GM18951 (cell line): ENCODE results near the gene SRRM2.

Experiments used
- POLR2A ChIP-seq: IDR thresholded peaks from 4 replicates; pipeline ENCODE4 v1.6.1; 2011; ENCODE audit warnings: mild to moderate bottlenecking; ENCODE audit not compliant: insufficient read length, insufficient read depth; ENCODE audit errors: extremely low read depth
- in situ Hi-C: fragments of 300-500 bp; cut with MboI; formaldehyde crosslinking; loops from one replicate; pipeline ENCODE4 v1.12.0; 2022; ENCODE audit warnings: low sequenced_read_pairs, mixed read lengths, inconsistent platforms; ENCODE audit not compliant: unreplicated experiment

SRRM2 gene

GRCh38 chr16:2710021-2710710 lies 42.3 kb upstream of the SRRM2 start:
- in situ Hi-C loops, result no loop called here
- TF ChIP-seq POLR2A, result no peak

GRCh38 chr16:2710711-2711231 lies 41.7 kb upstream of the SRRM2 start:
- in situ Hi-C loops, result no loop called here
- TF ChIP-seq POLR2A, result no peak

DNA sequence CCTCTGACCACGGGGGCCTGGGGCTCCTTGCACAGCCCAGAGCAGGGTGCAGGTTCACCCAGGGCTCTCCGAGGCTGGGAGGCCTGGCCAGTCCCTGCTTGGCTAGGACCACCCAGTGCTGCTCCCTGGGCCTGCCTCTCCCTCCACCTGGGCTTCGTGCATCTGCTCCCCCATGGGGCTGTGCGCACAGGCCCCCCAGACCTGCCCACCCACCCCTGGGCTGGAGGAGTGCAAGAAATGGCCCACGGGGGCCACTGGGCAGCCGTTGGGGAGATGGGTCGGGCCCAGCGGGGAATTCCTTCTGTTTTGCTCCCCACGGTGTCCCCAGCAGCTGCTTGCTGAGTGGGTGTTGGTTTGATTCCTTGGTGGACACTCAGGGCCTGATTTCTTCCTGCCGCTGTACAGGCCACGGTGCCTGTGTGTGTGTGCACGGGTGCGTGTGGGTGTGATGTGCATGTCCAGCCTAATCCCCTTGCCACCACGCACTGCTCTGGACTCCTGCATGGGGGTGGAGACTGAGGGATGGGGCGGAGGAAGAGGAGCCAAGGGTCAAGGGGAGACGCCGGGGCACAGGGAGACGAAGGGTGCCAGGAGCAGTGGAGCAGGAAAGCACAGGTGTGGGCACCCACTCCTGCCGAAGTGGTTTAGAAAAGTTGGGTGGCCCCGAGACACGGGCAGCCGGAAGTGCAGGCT lies 40.9 kb upstream of the SRRM2 start:
- in situ Hi-C loops, result no loop called here
- TF ChIP-seq POLR2A, result no peak

DNA sequence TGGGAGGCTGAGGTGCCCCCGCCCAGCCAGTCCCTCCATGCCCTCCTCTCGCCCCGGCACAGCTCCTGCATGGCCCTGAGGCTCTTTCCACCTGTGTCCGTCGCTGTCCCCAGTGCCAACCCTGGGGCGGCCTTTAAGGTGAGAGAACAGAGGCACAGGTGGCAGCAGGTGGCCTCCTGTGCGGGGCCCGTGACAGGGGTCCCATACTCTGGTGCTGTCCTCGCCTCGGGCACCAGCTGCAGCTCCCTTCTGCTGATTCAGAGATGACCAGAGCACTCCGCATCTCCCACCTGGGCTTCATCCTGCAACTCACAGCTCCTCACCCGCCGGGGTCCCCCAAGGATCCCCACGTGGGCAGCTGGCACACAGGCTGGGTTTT lies 40.4 kb upstream of the SRRM2 start:
- no peak for TF ChIP-seq POLR2A
- in situ Hi-C loops, result no loop called here

GRCh38 chr16:2712546-2712945 lies 39.9 kb upstream of the SRRM2 start:
- in situ Hi-C loops, result no loop called here
- no peak for TF ChIP-seq POLR2A

- in situ Hi-C loops, result no loop called here
- no peak for TF ChIP-seq POLR2A
These were observed 38.9 kb upstream of the SRRM2 start for GRCh38 chr16:2713523-2713922.

- in situ Hi-C loops, result no loop called here
- TF ChIP-seq POLR2A, result no peak
These were observed 38.3 kb upstream of the SRRM2 start for GRCh38 chr16:2713985-2714774.

GRCh38 chr16:2715064-2715463 lies 37.4 kb upstream of the SRRM2 start:
- in situ Hi-C loops, result no loop called here
- no peak for TF ChIP-seq POLR2A

DNA sequence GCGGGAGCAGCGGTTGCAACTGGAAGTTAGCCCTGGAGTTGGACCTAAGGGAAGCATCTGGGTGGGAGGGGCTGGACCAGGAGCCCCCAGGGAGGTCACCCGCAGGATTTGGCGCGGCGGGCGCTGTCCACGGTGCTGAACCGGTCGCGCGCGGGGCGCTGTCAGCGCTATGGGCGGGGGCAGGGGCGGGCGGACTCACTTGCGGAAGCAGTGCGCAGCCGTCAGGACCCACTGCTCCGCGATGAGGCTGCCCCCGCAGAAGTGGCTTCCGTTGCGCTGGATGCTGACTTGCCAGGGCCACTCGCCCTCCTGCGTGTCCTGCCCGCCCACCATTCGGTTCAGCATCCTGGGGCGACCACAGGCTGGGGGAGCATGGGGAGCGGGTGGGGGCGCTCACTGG lies 36.9 kb upstream of the SRRM2 start:
- no peak for TF ChIP-seq POLR2A
- in situ Hi-C loops, result no loop called here

DNA sequence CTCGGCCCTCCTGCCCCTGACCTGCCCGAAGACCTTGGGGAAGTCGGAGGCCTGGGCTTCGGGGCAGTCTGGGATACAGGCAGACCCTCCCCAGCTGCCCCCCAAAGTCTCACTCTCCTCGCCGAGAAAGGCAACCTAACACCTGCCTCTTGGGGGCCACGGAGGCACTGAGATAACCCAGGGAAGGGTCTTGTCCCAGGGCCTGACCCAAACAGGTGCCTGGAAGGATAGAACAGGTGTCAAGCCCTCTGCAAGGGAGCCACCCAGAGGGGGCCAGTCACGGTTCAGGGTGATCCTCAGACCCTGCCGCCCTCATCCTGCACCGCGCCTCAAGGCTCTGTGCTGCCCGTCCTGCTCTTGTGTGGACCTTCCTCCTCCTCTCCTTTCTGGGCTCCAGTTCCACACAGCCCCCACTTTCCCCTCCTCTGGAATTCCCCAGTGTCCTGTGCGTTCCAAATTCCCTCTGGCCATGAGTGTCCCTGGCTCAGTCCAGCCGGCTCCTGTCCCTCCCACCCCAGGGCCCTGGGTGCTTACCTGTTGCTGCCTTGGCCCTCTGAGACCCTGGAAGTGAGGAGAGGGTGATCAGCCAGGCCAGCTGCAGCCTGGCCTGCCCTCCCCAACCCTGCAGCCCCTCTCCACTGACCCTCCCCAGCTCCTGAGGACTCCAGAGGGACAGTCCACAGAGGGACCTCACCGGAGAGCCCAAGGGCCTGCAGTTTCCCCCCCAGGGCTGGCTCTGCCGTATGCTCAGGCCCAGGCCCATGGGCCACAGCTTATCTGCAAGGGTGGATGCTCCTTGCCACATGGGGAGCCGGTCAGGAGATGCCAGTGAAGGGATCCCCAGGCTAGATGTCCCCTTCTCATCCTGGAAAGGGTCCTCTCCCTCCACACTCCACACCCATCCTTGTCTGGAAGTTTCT lies 36.2 kb upstream of the SRRM2 start:
- TF ChIP-seq POLR2A, result no peak
- in situ Hi-C loops, result no loop called here

DNA sequence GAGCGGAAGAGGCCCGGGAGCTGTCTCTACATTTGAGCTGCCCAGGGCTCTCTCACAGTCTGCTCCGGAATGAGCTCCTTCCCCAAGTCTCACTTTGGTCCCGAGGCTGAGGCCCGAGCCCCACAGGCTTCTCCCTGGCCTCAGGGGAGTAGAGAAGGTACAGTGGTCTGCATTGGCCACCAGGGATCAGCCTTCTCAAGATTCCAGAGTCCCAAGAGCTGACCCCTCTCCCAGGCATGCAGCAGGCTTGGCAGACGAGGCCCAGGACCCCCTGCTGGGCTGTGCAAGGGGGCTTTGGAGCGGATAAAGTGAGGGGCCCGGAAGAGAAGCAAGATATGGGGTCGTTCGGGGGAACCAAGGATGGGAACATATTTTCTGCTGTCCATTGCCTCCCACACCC lies 35.5 kb upstream of the SRRM2 start:
- no peak for TF ChIP-seq POLR2A
- in situ Hi-C loops, result no loop called here

DNA sequence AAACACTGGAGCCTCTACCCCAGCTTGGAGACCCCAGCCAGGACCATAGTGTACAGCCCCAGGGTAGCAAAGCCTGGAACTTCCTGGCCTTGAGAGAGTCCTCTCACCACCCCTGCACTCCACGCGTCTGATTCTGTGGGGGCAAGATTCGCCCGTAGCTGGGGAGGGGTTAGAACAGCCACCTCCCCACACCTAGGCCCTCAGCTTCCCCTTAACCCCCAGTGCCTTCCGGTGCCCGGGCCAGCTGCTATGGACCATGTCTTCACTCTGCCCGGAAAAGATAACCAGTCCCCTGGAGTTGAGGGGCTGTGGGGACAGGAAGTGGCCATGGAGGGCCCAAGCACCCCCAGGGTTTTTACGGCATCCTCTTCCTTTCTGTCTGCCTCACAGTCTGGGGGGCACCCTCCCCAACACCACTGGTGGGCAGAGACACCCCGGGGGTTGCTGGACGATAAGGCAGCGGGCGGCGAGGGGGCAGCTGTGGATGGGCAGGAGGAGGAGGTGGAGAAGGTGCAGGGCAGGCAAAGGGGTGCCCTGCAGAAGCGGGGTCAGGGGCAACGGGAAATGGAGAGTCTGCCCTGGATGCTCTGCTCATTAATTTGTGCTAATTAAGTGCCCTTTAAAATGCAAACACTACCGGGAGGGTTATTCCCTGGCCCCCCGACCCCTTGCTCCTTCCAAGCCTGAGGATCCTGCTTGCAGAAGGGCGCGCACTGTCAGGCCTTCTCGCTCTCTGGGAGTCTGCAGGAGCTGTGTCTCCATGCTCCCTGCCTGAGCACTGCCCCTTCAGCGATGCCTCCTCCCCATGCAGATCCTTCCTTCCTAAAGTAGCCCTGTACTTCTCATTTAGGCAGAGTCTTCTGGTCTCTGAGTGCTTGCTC lies 34.8 kb upstream of the SRRM2 start:
- in situ Hi-C loops, result no loop called here

More for the DNA sequence above, 34.8 kb upstream of the SRRM2 start:
- no peak for TF ChIP-seq POLR2A
